ENCODE data around the gene PHLDA3. TPM values are rescaled to one million over a fixed set of nuclear protein-coding genes. Genes with fewer than 3 reads are reported as not detected.

Gene PHLDA3
- total and polyA plus RNA-seq, 2 donors (not counting 1 experiment from before 2014, with no cell fraction given) = 26.5 to 141 TPM

- H3K27ac ChIP-seq (ENCODE audit: insufficient read depth, low read length) = no peak overlapping the region
- TF ChIP-seq CTCF (conservative IDR thresholded peaks at IDR 0.05 in 1 of 2, IDR thresholded peaks at IDR 0.05 in 1 of 2; ENCODE audit: low read depth in 1 of 2, low read length in 2 of 2) (no peak), EZH2 (IDR thresholded peaks at IDR 0.05; ENCODE audit: low read length, missing control alignments) (no peak)
- H4K20me1 ChIP-seq (ENCODE audit: control insufficient read depth, extremely low read depth, insufficient read depth, low read length) = no peaks in the 10 kb centered on the region
- no peak overlapping the region for H3K4me2 ChIP-seq (ENCODE audit: extremely low read depth, insufficient read depth, low read length)
- no peaks in the 10 kb centered on the region for H3K4me1 ChIP-seq (ENCODE audit: control insufficient read depth, extremely low read depth, insufficient read depth, low read length)
- no peak overlapping the region for H3K9ac ChIP-seq (ENCODE audit: insufficient read depth, low read length)
- H3K79me2 ChIP-seq (ENCODE audit: control insufficient read depth, insufficient read depth, low read length) = no peaks in the 10 kb centered on the region
- no peaks in the 10 kb centered on the region for H3K36me3 ChIP-seq (ENCODE audit: control insufficient read depth, insufficient read depth, low read length)
- no peak for DNase-seq (ENCODE audit: low read depth in 2 of 2)
- H3K4me3 ChIP-seq (replicated peaks in 1 of 4; ENCODE audit: control extremely low read depth in 1 of 4, insufficient read depth in 1 of 4, low read depth in 3 of 4, low read length in 4 of 4) = no peak overlapping the region
- H2AFZ ChIP-seq (ENCODE audit: low read length) = no peak overlapping the region
- H3K27me3 ChIP-seq (ENCODE audit: control insufficient read depth, insufficient read depth, low read length) = no peaks in the 10 kb centered on the region
- H3K9me3 ChIP-seq (ENCODE audit: control insufficient read depth, insufficient read depth, low read depth, low read length) = no peaks in the 10 kb centered on the region
These were observed 32.0 kb downstream of the PHLDA3 start for GRCh38 chr1:201436969-201437368.

GRCh38 chr1:201436393-201436792 lies 32.6 kb downstream of the PHLDA3 start:
- no peak overlapping the region for H3K9ac ChIP-seq (ENCODE audit: insufficient read depth, low read length)
- H3K4me1 ChIP-seq (ENCODE audit: control insufficient read depth, extremely low read depth, insufficient read depth, low read length) = no peaks in the 10 kb centered on the region
- TF ChIP-seq CTCF (conservative IDR thresholded peaks at IDR 0.05 in 1 of 2, IDR thresholded peaks at IDR 0.05 in 1 of 2; ENCODE audit: low read depth in 1 of 2, low read length in 2 of 2) = peak in 1 of 2 donors; percentile 14
- TF ChIP-seq EZH2 (IDR thresholded peaks at IDR 0.05; ENCODE audit: low read length, missing control alignments) = no peak
- no peaks in the 10 kb centered on the region for H3K36me3 ChIP-seq (ENCODE audit: control insufficient read depth, insufficient read depth, low read length)
- H3K79me2 ChIP-seq (ENCODE audit: control insufficient read depth, insufficient read depth, low read length) = no peaks in the 10 kb centered on the region
- no peak overlapping the region for H3K4me2 ChIP-seq (ENCODE audit: extremely low read depth, insufficient read depth, low read length)
- no peaks in the 10 kb centered on the region for H4K20me1 ChIP-seq (ENCODE audit: control insufficient read depth, extremely low read depth, insufficient read depth, low read length)
- H3K4me3 ChIP-seq (replicated peaks in 1 of 4; ENCODE audit: control extremely low read depth in 1 of 4, insufficient read depth in 1 of 4, low read depth in 3 of 4, low read length in 4 of 4) = no peak overlapping the region
- H3K27ac ChIP-seq (ENCODE audit: insufficient read depth, low read length) = no peak overlapping the region
- no peak overlapping the region for H2AFZ ChIP-seq (ENCODE audit: low read length)
- H3K27me3 ChIP-seq (ENCODE audit: control insufficient read depth, insufficient read depth, low read length) = peaks cover 3% of the 10 kb centered on the region
- no peak for DNase-seq (ENCODE audit: low read depth in 2 of 2)
- H3K9me3 ChIP-seq (ENCODE audit: control insufficient read depth, insufficient read depth, low read depth, low read length) = no peaks in the 10 kb centered on the region

- H3K79me2 ChIP-seq (ENCODE audit: control insufficient read depth, insufficient read depth, low read length) = no peaks in the 10 kb centered on the region
- no peaks in the 10 kb centered on the region for H3K9me3 ChIP-seq (ENCODE audit: control insufficient read depth, insufficient read depth, low read depth, low read length)
- no peak for DNase-seq (ENCODE audit: low read depth in 2 of 2)
- H3K4me1 ChIP-seq (ENCODE audit: control insufficient read depth, extremely low read depth, insufficient read depth, low read length) = no peaks in the 10 kb centered on the region
- H3K27ac ChIP-seq (ENCODE audit: insufficient read depth, low read length) = no peak overlapping the region
- H3K4me2 ChIP-seq (ENCODE audit: extremely low read depth, insufficient read depth, low read length) = no peak overlapping the region
- no peak overlapping the region for H2AFZ ChIP-seq (ENCODE audit: low read length)
- no peak for TF ChIP-seq CTCF (conservative IDR thresholded peaks at IDR 0.05 in 1 of 2, IDR thresholded peaks at IDR 0.05 in 1 of 2; ENCODE audit: low read depth in 1 of 2, low read length in 2 of 2)
- no peak for TF ChIP-seq EZH2 (IDR thresholded peaks at IDR 0.05; ENCODE audit: low read length, missing control alignments)
- H3K36me3 ChIP-seq (ENCODE audit: control insufficient read depth, insufficient read depth, low read length) = no peaks in the 10 kb centered on the region
- H3K27me3 ChIP-seq (ENCODE audit: control insufficient read depth, insufficient read depth, low read length) = peaks cover 11% of the 10 kb centered on the region
- no peak overlapping the region for H3K4me3 ChIP-seq (replicated peaks in 1 of 4; ENCODE audit: control extremely low read depth in 1 of 4, insufficient read depth in 1 of 4, low read depth in 3 of 4, low read length in 4 of 4)
- H4K20me1 ChIP-seq (ENCODE audit: control insufficient read depth, extremely low read depth, insufficient read depth, low read length) = no peaks in the 10 kb centered on the region
- no peak overlapping the region for H3K9ac ChIP-seq (ENCODE audit: insufficient read depth, low read length)
These were observed 34.7 kb downstream of the PHLDA3 start for GRCh38 chr1:201434266-201434665.

Measured in fibroblast of lung (primary cell).